HCT116 (cell line): ENCODE measurements around the gene ID1. TPM values are rescaled to one million over a fixed set of nuclear protein-coding genes. Genes with fewer than 3 reads are reported as not detected.
A peak's percentile ranks its signal among the peaks of the same experiment; 100 is the strongest.

ENCODE experiments used
- ATAC-seq: fragments of 200-7000 bp; cut with Tn5 transposase; 2 replicates; pipeline ENCODE4 v1.9.1; 2020; ENCODE audit warnings: mild to moderate bottlenecking, moderate library complexity
- BruUV-seq: library from RNA; stranded (reverse); fragments of 400-500 nt; replicated peaks from 2 replicates; lab custom pipeline; 2021; lab: Mats Ljungman, UMichigan
- CTCF ChIA-PET: fragments of 300-600 bp; sonication (Branson Sonifier 250); formaldehyde crosslinking; loops from one replicate; lab custom pipeline; 2021; ENCODE audit warnings: antibody characterized with exemption; lab: Charles Lee
- POLR2A ChIA-PET: fragments of 300-600, 350-600 bp; sonication (Branson Sonifier 250); formaldehyde crosslinking; loops from one replicate; lab custom pipeline; 2021; ENCODE audit warnings: antibody characterized with exemption; lab: Charles Lee
- RAD21 ChIA-PET, 2 experiments: fragments of 300-600 bp; sonication (Branson Sonifier 250); formaldehyde crosslinking; loops; one replicate each; lab custom pipeline; 2023; ENCODE audit warnings: low total read pairs in 2 of 2; ENCODE audit not compliant: uncharacterized antibody in 2 of 2, unreplicated experiment in 2 of 2, low non-redundant PET in 1 of 2; lab: Charles Lee
- DNase-seq: peaks from one replicate; pipeline ENCODE4 v3.0.0-alpha.2; 2010; ENCODE audit warnings: low read depth, low spot score
- H2AFZ ChIP-seq: fragments of 200-600 bp; shearing (Covaris generic), sonication (generic); 2 replicates; pipeline ENCODE4 v1.6.1; 2017; ENCODE audit warnings: low read depth, mixed run types, mixed read lengths, antibody characterized with exemption, low read length; ENCODE audit not compliant: poor library complexity, severe bottlenecking
- H3K27ac ChIP-seq: 2 replicates; pipeline ENCODE4 v1.5.1; 2012; ENCODE audit warnings: low read depth, low read length
- H3K27me3 ChIP-seq: fragments of 200-600 bp; sonication (generic); 2 replicates; pipeline ENCODE4 v1.6.1; 2016; ENCODE audit warnings: mixed run types, low read length, mixed read lengths; ENCODE audit not compliant: insufficient read depth
- H3K36me3 ChIP-seq, 2 experiments: fragments of 200-500 bp in 1 of 2; fragments of 200-600 bp in 1 of 2; sonication (Bioruptor generic) in 1 of 2; sonication (generic) in 1 of 2; 2 replicates each; pipeline versions ENCODE4 v1.5.1 to v1.6.1; 2014 to 2016; ENCODE audit warnings: low read length in 2 of 2, inconsistent platforms in 1 of 2, mixed read lengths in 1 of 2, mixed run types in 1 of 2; ENCODE audit not compliant: insufficient read depth in 2 of 2, control insufficient read depth in 1 of 2
- H3K4me1 ChIP-seq, 2 experiments: fragments of 200-600 bp in 1 of 2; sonication (generic) in 1 of 2; 2 replicates each; pipeline versions ENCODE4 v1.5.1 to v1.6.1; 2012 to 2017; ENCODE audit warnings: low read length in 2 of 2, inconsistent platforms in 1 of 2, mild to moderate bottlenecking in 1 of 2, mixed read lengths in 1 of 2, mixed run types in 1 of 2, moderate library complexity in 1 of 2; ENCODE audit not compliant: insufficient read depth in 2 of 2, control insufficient read depth in 1 of 2
- H3K4me2 ChIP-seq: fragments of 200-600 bp; sonication (generic); 2 replicates; pipeline ENCODE4 v1.6.1; 2017; ENCODE audit warnings: mixed run types, low read length, mixed read lengths
- H3K4me3 ChIP-seq, 2 experiments: fragments of 200-600 bp in 1 of 2; sonication (generic) in 1 of 2; replicated peaks in 1 of 2; 2 replicates each; pipeline ENCODE4 v1.5.1; 2011 to 2016; ENCODE audit warnings: low read length in 2 of 2, control low read depth in 1 of 2, low read depth in 1 of 2, mild to moderate bottlenecking in 1 of 2, mixed read lengths in 1 of 2, mixed run types in 1 of 2
- H3K79me2 ChIP-seq: fragments of 200-600 bp; sonication (generic); 2 replicates; pipeline ENCODE4 v1.6.1; 2017; ENCODE audit warnings: mild to moderate bottlenecking, mixed run types, low read length, moderate library complexity, mixed read lengths; ENCODE audit not compliant: insufficient read depth
- H3K9ac ChIP-seq: fragments of 200-600 bp; sonication (generic); 2 replicates; pipeline ENCODE4 v1.6.1; 2016; ENCODE audit warnings: low read length, mixed read lengths
- H3K9me2 ChIP-seq: fragments of 200-600 bp; sonication (generic), shearing (Covaris generic); 2 replicates; pipeline ENCODE4 v1.6.1; 2017; ENCODE audit warnings: mixed run types, mild to moderate bottlenecking, moderate library complexity; ENCODE audit not compliant: insufficient read depth
- H3K9me3 ChIP-seq, 2 experiments: fragments of 200-500 bp in 1 of 2; fragments of 200-600 bp in 1 of 2; sonication (Bioruptor generic) in 1 of 2; sonication (generic) in 1 of 2; 2 replicates each; pipeline ENCODE4 v1.6.1; 2014 to 2017; ENCODE audit warnings: low read length in 2 of 2, mixed read lengths in 2 of 2, inconsistent platforms in 1 of 2, low read depth in 1 of 2, mild to moderate bottlenecking in 1 of 2, mixed run types in 1 of 2, moderate library complexity in 1 of 2; ENCODE audit not compliant: control insufficient read depth in 1 of 2, insufficient read depth in 1 of 2
- H4K20me1 ChIP-seq: fragments of 200-600 bp; sonication (generic), shearing (Covaris generic); 2 replicates; pipeline ENCODE4 v1.6.1; 2017; ENCODE audit warnings: mixed run types, mild to moderate bottlenecking, moderate library complexity; ENCODE audit not compliant: insufficient read depth
- ATF3 ChIP-seq: IDR thresholded peaks from 2 replicates; pipeline ENCODE4 v1.6.1; 2012
- CBX3 ChIP-seq: IDR thresholded peaks from 2 replicates; pipeline ENCODE4 v1.6.1; 2012; ENCODE audit warnings: low read depth
- CEBPB ChIP-seq: IDR thresholded peaks from 2 replicates; pipeline ENCODE4 v1.6.1; 2012; ENCODE audit warnings: low read depth
- CTCF ChIP-seq, 3 experiments: fragments of 200-600 bp in 1 of 3; sonication (generic) in 1 of 3; IDR thresholded peaks in 2 of 3; conservative IDR thresholded peaks in 1 of 3; 2 replicates each; pipeline ENCODE4 v1.5.1; 2012 to 2017; ENCODE audit warnings: low read depth in 2 of 3, low read length in 2 of 3, antibody characterized with exemption in 1 of 3, borderline replicate concordance in 1 of 3, control low read depth in 1 of 3, mild to moderate bottlenecking in 1 of 3, mixed read lengths in 1 of 3, mixed run types in 1 of 3, moderate library complexity in 1 of 3; ENCODE audit not compliant: insufficient read depth in 1 of 3
- EGR1 ChIP-seq: IDR thresholded peaks from 2 replicates; pipeline ENCODE4 v1.6.1; 2012; ENCODE audit warnings: low read depth
- ELF1 ChIP-seq: IDR thresholded peaks from 2 replicates; pipeline ENCODE4 v1.6.1; 2012; ENCODE audit warnings: low read depth, borderline replicate concordance
- EZH2 ChIP-seq: fragments of 200-600 bp; sonication (generic); IDR thresholded peaks from 2 replicates; pipeline ENCODE4 v1.6.1; 2017; ENCODE audit warnings: antibody characterized with exemption, mixed run types
- EZH2phosphoT487 ChIP-seq: fragments of 200-600 bp; IDR thresholded peaks from 2 replicates; pipeline ENCODE4 v1.6.1; 2018; ENCODE audit warnings: antibody characterized with exemption, borderline replicate concordance
- FOSL1 ChIP-seq: IDR thresholded peaks from 2 replicates; pipeline ENCODE4 v1.6.1; 2012; ENCODE audit warnings: low read depth
- JUND ChIP-seq: IDR thresholded peaks from 2 replicates; pipeline ENCODE4 v1.6.1; 2012
- MAX ChIP-seq: IDR thresholded peaks from 2 replicates; pipeline ENCODE4 v1.6.1; 2012
- POLR2A ChIP-seq: IDR thresholded peaks from 2 replicates; pipeline ENCODE4 v1.7.0; 2011; ENCODE audit warnings: borderline replicate concordance; ENCODE audit not compliant: insufficient read depth, insufficient read length; ENCODE audit errors: extremely low read depth
- POLR2AphosphoS5 ChIP-seq: IDR thresholded peaks from 2 replicates; pipeline ENCODE4 v1.6.1; 2011; ENCODE audit warnings: mild to moderate bottlenecking, low read depth, low read length, moderate library complexity
- SIN3A ChIP-seq: IDR thresholded peaks from 2 replicates; pipeline ENCODE4 v1.6.1; 2012; ENCODE audit warnings: low read depth
- SP1 ChIP-seq: IDR thresholded peaks from 2 replicates; pipeline ENCODE4 v1.6.1; 2012; ENCODE audit warnings: low read depth
- SRF ChIP-seq: IDR thresholded peaks from 2 replicates; pipeline ENCODE4 v1.6.1; 2012; ENCODE audit warnings: low read depth
- TCF7L2 ChIP-seq: IDR thresholded peaks from 2 replicates; pipeline ENCODE4 v1.7.0; 2011; ENCODE audit warnings: borderline replicate concordance, inconsistent platforms; ENCODE audit not compliant: insufficient read depth, insufficient read length; ENCODE audit errors: extremely low read depth
- YY1 ChIP-seq: IDR thresholded peaks from 2 replicates; pipeline ENCODE4 v1.6.1; 2011; ENCODE audit warnings: low read length, low read depth, moderate library complexity, mild to moderate bottlenecking; ENCODE audit not compliant: insufficient replicate concordance; ENCODE audit errors: extremely low read depth
- ZBTB33 ChIP-seq: IDR thresholded peaks from 2 replicates; pipeline ENCODE4 v1.6.1; 2011; ENCODE audit warnings: mild to moderate bottlenecking, low read length, moderate library complexity; ENCODE audit not compliant: insufficient replicate concordance; ENCODE audit errors: extremely low read depth
- ZFX ChIP-seq: fragments of 450-650 bp; IDR thresholded peaks from 2 replicates; pipeline ENCODE4 v1.6.1; 2017
- ZNF274 ChIP-seq: fragments of 200-500 bp; sonication (Bioruptor generic); IDR thresholded peaks from 2 replicates; pipeline ENCODE4 v1.6.1; 2014; ENCODE audit warnings: mild to moderate bottlenecking, low read depth, low read length, inconsistent platforms
- intact Hi-C: fragments of 100-400 bp; cut with micrococcal nuclease; formaldehyde crosslinking; loops from 2 replicates; pipeline ENCODE4 v1.10.0; 2022
- total RNA-seq: library from RNA; stranded (reverse); gene quantifications from one replicate; pipeline ENCODE4 v1.2.1, GENCODE V29; 2021; ENCODE audit not compliant: unreplicated experiment

The ID1 gene
- total RNA-seq, 1 experiment from 2014 or later = 811 TPM

GRCh38 chr20:31608251-31608945, 3.3 kb downstream of the ID1 start:
- Histone ChIP-seq H3K9me3 (no peaks in the 10 kb centered on the region), H3K9ac (peak overlapping the region; percentile 99), H3K9me2 (no peaks in the 10 kb centered on the region), H2AFZ (no peak overlapping the region), H3K27ac (peak overlapping the region; percentile 98), H4K20me1 (no peaks in the 10 kb centered on the region; the same call in 1 of the 2 replicates), H3K27me3 (no peaks in the 10 kb centered on the region), H3K36me3 (peaks cover 0 to 13% of the 10 kb centered on the region in 2 experiments; a peak in 2 of 4 replicates), H3K79me2 (peaks cover 27% of the 10 kb centered on the region), H3K4me3 (peak overlapping the region; percentile 13 to 96; a peak in 2 of 4 replicates), H3K4me2 (peak overlapping the region; percentile 75), H3K4me1 (peaks cover 58 to 95% of the 10 kb centered on the region in 2 experiments)
- ChIA-PET RAD21 (interaction anchor here (0.7 to 2.7 kb wide), 7 partner anchors 12 to 48 kb away, joined by 3 to 9 read pairs (median 3); no protein-coding TSS in a partner anchor), POLR2A (interaction anchor here (0.6 to 20.0 kb wide), 12 partner anchors 12 to 116 kb away, joined by 3 to 1106 read pairs (median 4); a partner anchor contains a TSS), CTCF (interaction anchor here (1.3 to 8.2 kb wide), 4 partner anchors 38 to 116 kb away, joined by 4 to 589 read pairs (median 132); no protein-coding TSS in a partner anchor)
- BruUV-seq = no TSS peak
- ATAC-seq = peak; percentile 33
- intact Hi-C loops = loop anchor here (1.0 kb wide), 1 partner anchor 35 kb away; no protein-coding TSS in a partner anchor
- no peak for TF ChIP-seq JUND
- no peak for TF ChIP-seq YY1
- no peak for TF ChIP-seq EGR1
- no peak for TF ChIP-seq EZH2phosphoT487
- peak; percentile 81 for TF ChIP-seq POLR2AphosphoS5
- no peak for TF ChIP-seq SRF
- TF ChIP-seq EZH2 = no peak
- no peak for TF ChIP-seq FOSL1
- peak; percentile 36 for TF ChIP-seq ZBTB33
- TF ChIP-seq TCF7L2 = peak; percentile 100
- TF ChIP-seq ZFX = no peak; the same call in 1 of the 2 replicates
- TF ChIP-seq ELF1 = no peak
- no peak for TF ChIP-seq POLR2A
- no peak for TF ChIP-seq ATF3
- TF ChIP-seq MAX = no peak
- TF ChIP-seq SIN3A = no peak
- no peak for TF ChIP-seq SP1
- TF ChIP-seq ZNF274 = no peak
- TF ChIP-seq CBX3 = no peak
- no peak for TF ChIP-seq CTCF (IDR thresholded peaks at IDR 0.05 in 2 of 3, conservative IDR thresholded peaks at IDR 0.05 in 1 of 3; ENCODE audit: borderline replicate concordance in 1 of 3, insufficient read depth in 1 of 3, low read depth in 2 of 3, low read length in 2 of 3)
- TF ChIP-seq CEBPB = no peak
- peak; percentile 91 for DNase-seq
